Gastroesophageal sphincter (tissue), 3 donors: ENCODE results near the gene PPM1L.

ENCODE experiments used
- EP300 ChIP-seq: sonication (generic); formaldehyde crosslinking; IDR thresholded peaks from one replicate; pipeline ENCODE4 v1.6.1; 2017; ENCODE audit warnings: antibody characterized with exemption, mild to moderate bottlenecking
- POLR2A ChIP-seq, 2 donors: fragments of 450-650 bp; IDR thresholded peaks; one replicate each; pipeline ENCODE4 v1.6.1; 2017; ENCODE audit warnings: antibody characterized with exemption in 2 of 2, mild to moderate bottlenecking in 2 of 2, moderate library complexity in 1 of 2
- POLR2AphosphoS5 ChIP-seq: sonication (generic); formaldehyde crosslinking; IDR thresholded peaks from one replicate; pipeline ENCODE4 v1.6.1; 2017; ENCODE audit warnings: antibody characterized with exemption
- TF ChIP-seq, protein P1 (sequence below), 4 experiments: fragments of 200-600 bp in 2 of 4; fragments of 450-650 bp in 2 of 4; sonication (generic) in 1 of 4; IDR thresholded peaks; one replicate each; pipeline ENCODE4 v1.5.1; 2017 to 2019; ENCODE audit warnings: antibody characterized with exemption in 4 of 4, mild to moderate bottlenecking in 2 of 4, moderate library complexity in 2 of 4

DNA sequence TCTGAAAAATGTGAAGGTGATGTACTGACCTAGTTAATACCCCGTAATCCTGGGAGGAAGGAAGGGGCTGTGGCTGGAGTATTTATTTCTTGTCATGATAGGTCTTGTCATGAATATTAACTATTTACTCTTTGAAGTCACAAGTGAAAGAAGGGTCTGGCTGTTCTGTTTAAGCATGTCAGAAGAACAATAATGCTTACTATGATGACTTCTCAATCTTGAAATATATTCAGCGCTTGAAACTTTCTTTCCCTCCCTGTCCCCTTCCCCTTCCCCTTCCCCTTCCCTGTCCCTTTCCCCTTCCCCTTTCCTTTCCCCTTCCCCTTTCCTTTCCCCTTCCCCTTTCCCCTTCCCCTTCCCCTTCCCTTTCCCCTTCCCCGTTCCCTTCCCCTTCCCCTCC lies 153.9 kb downstream of the PPM1L start:
- TF ChIP-seq, protein P1, sequence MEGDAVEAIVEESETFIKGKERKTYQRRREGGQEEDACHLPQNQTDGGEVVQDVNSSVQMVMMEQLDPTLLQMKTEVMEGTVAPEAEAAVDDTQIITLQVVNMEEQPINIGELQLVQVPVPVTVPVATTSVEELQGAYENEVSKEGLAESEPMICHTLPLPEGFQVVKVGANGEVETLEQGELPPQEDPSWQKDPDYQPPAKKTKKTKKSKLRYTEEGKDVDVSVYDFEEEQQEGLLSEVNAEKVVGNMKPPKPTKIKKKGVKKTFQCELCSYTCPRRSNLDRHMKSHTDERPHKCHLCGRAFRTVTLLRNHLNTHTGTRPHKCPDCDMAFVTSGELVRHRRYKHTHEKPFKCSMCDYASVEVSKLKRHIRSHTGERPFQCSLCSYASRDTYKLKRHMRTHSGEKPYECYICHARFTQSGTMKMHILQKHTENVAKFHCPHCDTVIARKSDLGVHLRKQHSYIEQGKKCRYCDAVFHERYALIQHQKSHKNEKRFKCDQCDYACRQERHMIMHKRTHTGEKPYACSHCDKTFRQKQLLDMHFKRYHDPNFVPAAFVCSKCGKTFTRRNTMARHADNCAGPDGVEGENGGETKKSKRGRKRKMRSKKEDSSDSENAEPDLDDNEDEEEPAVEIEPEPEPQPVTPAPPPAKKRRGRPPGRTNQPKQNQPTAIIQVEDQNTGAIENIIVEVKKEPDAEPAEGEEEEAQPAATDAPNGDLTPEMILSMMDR (IDR thresholded peaks at IDR 0.05) = no peak
- TF ChIP-seq POLR2A (IDR thresholded peaks at IDR 0.05) = no peak
- TF ChIP-seq EP300 = no peak
- TF ChIP-seq POLR2AphosphoS5 = no peak
